Measurements from ENCODE around the gene NEGR1. TPM values are rescaled to one million over a fixed set of nuclear protein-coding genes. Genes with fewer than 3 reads are reported as not detected.

Gene NEGR1
- total and polyA plus RNA-seq, 9 of the 15 experiments (the other 6 are each of a cell fraction or from before 2014, with no cell fraction given): not detected

DNA sequence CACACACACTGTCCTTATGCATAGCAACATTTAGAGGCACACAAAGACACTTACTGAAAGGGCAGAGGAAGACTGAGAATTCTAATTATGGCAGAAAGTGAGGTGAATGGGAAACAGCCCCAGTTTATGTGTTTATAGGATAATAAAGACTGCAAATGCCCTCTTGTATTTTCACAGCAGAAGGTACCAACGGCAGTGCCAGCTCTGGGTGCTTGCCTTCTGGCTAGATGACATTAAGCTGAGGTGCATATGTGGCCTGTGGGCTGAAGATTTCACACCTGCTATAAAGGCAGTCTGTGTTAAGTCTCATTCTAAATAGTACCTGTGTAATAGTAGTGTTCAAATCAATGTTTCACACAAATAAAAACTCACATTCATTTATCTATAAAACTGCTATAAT is 854.3 kb downstream of the NEGR1 start (continued):
- TF ChIP-seq, protein P1, sequence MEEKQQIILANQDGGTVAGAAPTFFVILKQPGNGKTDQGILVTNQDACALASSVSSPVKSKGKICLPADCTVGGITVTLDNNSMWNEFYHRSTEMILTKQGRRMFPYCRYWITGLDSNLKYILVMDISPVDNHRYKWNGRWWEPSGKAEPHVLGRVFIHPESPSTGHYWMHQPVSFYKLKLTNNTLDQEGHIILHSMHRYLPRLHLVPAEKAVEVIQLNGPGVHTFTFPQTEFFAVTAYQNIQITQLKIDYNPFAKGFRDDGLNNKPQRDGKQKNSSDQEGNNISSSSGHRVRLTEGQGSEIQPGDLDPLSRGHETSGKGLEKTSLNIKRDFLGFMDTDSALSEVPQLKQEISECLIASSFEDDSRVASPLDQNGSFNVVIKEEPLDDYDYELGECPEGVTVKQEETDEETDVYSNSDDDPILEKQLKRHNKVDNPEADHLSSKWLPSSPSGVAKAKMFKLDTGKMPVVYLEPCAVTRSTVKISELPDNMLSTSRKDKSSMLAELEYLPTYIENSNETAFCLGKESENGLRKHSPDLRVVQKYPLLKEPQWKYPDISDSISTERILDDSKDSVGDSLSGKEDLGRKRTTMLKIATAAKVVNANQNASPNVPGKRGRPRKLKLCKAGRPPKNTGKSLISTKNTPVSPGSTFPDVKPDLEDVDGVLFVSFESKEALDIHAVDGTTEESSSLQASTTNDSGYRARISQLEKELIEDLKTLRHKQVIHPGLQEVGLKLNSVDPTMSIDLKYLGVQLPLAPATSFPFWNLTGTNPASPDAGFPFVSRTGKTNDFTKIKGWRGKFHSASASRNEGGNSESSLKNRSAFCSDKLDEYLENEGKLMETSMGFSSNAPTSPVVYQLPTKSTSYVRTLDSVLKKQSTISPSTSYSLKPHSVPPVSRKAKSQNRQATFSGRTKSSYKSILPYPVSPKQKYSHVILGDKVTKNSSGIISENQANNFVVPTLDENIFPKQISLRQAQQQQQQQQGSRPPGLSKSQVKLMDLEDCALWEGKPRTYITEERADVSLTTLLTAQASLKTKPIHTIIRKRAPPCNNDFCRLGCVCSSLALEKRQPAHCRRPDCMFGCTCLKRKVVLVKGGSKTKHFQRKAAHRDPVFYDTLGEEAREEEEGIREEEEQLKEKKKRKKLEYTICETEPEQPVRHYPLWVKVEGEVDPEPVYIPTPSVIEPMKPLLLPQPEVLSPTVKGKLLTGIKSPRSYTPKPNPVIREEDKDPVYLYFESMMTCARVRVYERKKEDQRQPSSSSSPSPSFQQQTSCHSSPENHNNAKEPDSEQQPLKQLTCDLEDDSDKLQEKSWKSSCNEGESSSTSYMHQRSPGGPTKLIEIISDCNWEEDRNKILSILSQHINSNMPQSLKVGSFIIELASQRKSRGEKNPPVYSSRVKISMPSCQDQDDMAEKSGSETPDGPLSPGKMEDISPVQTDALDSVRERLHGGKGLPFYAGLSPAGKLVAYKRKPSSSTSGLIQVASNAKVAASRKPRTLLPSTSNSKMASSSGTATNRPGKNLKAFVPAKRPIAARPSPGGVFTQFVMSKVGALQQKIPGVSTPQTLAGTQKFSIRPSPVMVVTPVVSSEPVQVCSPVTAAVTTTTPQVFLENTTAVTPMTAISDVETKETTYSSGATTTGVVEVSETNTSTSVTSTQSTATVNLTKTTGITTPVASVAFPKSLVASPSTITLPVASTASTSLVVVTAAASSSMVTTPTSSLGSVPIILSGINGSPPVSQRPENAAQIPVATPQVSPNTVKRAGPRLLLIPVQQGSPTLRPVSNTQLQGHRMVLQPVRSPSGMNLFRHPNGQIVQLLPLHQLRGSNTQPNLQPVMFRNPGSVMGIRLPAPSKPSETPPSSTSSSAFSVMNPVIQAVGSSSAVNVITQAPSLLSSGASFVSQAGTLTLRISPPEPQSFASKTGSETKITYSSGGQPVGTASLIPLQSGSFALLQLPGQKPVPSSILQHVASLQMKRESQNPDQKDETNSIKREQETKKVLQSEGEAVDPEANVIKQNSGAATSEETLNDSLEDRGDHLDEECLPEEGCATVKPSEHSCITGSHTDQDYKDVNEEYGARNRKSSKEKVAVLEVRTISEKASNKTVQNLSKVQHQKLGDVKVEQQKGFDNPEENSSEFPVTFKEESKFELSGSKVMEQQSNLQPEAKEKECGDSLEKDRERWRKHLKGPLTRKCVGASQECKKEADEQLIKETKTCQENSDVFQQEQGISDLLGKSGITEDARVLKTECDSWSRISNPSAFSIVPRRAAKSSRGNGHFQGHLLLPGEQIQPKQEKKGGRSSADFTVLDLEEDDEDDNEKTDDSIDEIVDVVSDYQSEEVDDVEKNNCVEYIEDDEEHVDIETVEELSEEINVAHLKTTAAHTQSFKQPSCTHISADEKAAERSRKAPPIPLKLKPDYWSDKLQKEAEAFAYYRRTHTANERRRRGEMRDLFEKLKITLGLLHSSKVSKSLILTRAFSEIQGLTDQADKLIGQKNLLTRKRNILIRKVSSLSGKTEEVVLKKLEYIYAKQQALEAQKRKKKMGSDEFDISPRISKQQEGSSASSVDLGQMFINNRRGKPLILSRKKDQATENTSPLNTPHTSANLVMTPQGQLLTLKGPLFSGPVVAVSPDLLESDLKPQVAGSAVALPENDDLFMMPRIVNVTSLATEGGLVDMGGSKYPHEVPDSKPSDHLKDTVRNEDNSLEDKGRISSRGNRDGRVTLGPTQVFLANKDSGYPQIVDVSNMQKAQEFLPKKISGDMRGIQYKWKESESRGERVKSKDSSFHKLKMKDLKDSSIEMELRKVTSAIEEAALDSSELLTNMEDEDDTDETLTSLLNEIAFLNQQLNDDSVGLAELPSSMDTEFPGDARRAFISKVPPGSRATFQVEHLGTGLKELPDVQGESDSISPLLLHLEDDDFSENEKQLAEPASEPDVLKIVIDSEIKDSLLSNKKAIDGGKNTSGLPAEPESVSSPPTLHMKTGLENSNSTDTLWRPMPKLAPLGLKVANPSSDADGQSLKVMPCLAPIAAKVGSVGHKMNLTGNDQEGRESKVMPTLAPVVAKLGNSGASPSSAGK (IDR thresholded peaks at IDR 0.05): no peak
- TF ChIP-seq, protein P2, sequence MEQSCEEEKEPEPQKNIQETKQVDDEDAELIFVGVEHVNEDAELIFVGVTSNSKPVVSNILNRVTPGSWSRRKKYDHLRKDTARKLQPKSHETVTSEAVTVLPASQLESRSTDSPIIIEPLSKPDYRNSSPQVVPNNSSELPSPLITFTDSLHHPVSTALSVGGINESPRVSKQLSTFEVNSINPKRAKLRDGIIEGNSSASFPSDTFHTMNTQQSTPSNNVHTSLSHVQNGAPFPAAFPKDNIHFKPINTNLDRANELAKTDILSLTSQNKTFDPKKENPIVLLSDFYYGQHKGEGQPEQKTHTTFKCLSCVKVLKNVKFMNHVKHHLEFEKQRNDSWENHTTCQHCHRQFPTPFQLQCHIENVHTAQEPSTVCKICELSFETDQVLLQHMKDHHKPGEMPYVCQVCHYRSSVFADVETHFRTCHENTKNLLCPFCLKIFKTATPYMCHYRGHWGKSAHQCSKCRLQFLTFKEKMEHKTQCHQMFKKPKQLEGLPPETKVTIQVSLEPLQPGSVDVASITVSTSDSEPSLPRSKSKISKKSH (CRISPR knock-in tag; IDR thresholded peaks at IDR 0.05): no peak
- TF ChIP-seq, protein P3, sequence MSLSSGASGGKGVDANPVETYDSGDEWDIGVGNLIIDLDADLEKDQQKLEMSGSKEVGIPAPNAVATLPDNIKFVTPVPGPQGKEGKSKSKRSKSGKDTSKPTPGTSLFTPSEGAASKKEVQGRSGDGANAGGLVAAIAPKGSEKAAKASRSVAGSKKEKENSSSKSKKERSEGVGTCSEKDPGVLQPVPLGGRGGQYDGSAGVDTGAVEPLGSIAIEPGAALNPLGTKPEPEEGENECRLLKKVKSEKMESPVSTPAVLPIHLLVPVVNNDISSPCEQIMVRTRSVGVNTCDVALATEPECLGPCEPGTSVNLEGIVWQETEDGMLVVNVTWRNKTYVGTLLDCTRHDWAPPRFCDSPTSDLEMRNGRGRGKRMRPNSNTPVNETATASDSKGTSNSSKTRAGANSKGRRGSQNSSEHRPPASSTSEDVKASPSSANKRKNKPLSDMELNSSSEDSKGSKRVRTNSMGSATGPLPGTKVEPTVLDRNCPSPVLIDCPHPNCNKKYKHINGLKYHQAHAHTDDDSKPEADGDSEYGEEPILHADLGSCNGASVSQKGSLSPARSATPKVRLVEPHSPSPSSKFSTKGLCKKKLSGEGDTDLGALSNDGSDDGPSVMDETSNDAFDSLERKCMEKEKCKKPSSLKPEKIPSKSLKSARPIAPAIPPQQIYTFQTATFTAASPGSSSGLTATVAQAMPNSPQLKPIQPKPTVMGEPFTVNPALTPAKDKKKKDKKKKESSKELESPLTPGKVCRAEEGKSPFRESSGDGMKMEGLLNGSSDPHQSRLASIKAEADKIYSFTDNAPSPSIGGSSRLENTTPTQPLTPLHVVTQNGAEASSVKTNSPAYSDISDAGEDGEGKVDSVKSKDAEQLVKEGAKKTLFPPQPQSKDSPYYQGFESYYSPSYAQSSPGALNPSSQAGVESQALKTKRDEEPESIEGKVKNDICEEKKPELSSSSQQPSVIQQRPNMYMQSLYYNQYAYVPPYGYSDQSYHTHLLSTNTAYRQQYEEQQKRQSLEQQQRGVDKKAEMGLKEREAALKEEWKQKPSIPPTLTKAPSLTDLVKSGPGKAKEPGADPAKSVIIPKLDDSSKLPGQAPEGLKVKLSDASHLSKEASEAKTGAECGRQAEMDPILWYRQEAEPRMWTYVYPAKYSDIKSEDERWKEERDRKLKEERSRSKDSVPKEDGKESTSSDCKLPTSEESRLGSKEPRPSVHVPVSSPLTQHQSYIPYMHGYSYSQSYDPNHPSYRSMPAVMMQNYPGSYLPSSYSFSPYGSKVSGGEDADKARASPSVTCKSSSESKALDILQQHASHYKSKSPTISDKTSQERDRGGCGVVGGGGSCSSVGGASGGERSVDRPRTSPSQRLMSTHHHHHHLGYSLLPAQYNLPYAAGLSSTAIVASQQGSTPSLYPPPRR (CRISPR knock-in tag; IDR thresholded peaks at IDR 0.05; ENCODE audit: borderline replicate concordance): no peak
- TF ChIP-seq CAMTA2 (CRISPR knock-in tag; conservative IDR thresholded peaks at IDR 0.05) (no peak), CBFB (CRISPR knock-in tag; IDR thresholded peaks at IDR 0.05) (no peak), ZNF780A (CRISPR knock-in tag; IDR thresholded peaks at IDR 0.05) (no peak), ZNF75A (CRISPR knock-in tag; IDR thresholded peaks at IDR 0.05) (no peak)
